GM12874 (cell line): ENCODE data around the gene FGF14.

Source experiments
- TF ChIP-seq, protein P1 (sequence below): IDR thresholded peaks from 2 replicates; pipeline ENCODE4 v1.5.1; 2011; ENCODE audit warnings: low read depth, mild to moderate bottlenecking, control low read depth, low read length, moderate library complexity; ENCODE audit not compliant: insufficient read depth

The FGF14 gene

GRCh38 chr13:102392481-102393209 lies 9.2 kb downstream of the FGF14 start:
- TF ChIP-seq, protein P1, sequence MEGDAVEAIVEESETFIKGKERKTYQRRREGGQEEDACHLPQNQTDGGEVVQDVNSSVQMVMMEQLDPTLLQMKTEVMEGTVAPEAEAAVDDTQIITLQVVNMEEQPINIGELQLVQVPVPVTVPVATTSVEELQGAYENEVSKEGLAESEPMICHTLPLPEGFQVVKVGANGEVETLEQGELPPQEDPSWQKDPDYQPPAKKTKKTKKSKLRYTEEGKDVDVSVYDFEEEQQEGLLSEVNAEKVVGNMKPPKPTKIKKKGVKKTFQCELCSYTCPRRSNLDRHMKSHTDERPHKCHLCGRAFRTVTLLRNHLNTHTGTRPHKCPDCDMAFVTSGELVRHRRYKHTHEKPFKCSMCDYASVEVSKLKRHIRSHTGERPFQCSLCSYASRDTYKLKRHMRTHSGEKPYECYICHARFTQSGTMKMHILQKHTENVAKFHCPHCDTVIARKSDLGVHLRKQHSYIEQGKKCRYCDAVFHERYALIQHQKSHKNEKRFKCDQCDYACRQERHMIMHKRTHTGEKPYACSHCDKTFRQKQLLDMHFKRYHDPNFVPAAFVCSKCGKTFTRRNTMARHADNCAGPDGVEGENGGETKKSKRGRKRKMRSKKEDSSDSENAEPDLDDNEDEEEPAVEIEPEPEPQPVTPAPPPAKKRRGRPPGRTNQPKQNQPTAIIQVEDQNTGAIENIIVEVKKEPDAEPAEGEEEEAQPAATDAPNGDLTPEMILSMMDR, result no peak

GRCh38 chr13:102386461-102386860 lies 15.4 kb downstream of the FGF14 start:
- TF ChIP-seq, protein P1, result no peak

DNA sequence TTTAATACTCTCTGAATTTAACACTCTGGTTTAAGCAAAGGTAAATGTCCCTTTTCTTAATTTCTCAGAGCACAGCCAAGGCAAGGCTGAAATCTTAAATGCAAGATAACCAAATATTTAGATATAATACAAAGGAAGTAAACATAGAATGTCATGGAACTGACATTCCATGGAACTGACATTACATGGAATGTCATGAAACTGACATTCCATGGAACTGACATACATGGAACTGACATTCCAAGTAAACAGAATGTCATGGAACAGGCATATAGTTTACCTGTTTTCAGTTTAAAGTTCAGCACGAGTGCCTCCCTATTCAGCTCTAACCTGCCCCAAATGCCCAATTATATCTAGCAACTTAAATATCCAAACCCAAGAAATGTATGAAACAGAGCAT lies 21.8 kb downstream of the FGF14 start:
- TF ChIP-seq, protein P1, result no peak

DNA sequence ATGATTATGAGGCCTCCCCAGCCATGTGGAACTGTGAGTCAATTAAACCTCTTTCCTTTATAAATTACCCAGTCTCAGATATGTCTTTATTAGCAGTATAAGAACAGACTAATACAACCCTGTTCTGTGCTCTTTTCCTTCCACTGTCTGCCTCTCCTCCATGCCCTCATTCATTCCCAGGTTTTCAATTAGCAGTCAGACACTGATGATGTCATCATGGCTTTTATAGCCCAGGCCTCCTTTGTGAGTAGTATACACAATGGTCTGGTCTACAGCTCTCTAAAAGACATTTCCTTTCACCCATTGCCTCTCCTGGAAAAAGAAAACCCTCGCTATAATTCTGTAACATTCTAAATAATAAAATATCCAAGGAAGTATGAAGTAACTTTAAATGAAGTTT lies 25.5 kb downstream of the FGF14 start:
- TF ChIP-seq, protein P1, result no peak

DNA sequence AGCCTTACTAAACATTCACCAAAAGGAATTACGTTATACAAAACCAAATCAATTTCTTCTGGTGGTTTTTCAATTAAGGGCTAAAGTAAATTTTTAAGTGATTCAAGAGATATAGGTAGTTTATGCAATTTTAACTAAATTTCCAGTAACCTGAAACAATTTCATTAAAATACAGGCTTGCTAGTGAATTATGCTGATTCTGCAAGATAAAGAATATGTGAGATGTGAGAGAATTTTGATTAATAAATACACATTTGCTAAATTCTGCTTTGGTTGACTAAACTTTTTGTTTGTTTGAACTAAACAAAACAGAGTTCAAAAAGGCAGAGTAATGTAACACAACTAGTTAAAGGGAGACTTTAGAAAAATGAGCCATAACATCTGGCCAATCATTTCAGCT lies 27.1 kb downstream of the FGF14 start:
- TF ChIP-seq, protein P1, result no peak

GRCh38 chr13:102374233-102374632 lies 27.6 kb downstream of the FGF14 start:
- TF ChIP-seq, protein P1, result no peak

DNA sequence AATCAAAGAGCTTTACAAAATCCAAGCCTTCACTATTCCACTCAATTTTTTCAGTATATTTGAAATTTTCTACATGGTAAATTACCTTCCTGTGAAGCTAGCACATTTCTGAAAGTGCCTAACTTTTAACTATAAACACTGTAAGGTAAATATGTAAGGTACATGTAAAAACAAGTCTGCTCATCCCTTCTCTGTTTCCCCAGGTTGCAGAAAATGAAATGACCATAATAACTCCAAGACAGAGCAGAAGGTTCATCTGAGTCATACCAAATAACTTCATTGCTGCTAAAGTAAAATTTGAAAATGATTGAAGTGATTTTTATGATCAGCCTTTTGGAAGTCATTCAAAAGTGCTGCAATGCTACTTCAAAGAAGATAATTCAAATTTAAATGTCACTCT lies 28.6 kb downstream of the FGF14 start:
- TF ChIP-seq, protein P1, result no peak
